Fibroblast of peridontal ligament (primary cell): ENCODE results near the gene LEF1.
"Not testable (repeated sequence)": the region's sequence is repeated elsewhere in the genome, so short reads cannot be mapped to it uniquely, and the experiment has no call there.

ENCODE experiments used
- DNase-seq: peaks from one replicate; pipeline ENCODE4 v3.0.0-alpha.2; 2010; ENCODE audit errors: extremely low read depth

The LEF1 gene

GRCh38 chr4:108034565-108034964 is 134.2 kb downstream of the LEF1 start:
- no peak for DNase-seq

GRCh38 chr4:108033348-108033747 is 135.4 kb downstream of the LEF1 start:
- no peak for DNase-seq

- no peak for DNase-seq
Measured at GRCh38 chr4:108031427-108032083, 137.2 kb downstream of the LEF1 start.

- DNase-seq, result peak; percentile 78
Measured at GRCh38 chr4:108030332-108030731, 138.4 kb downstream of the LEF1 start.

- DNase-seq, result no peak
Measured at GRCh38 chr4:108029731-108030130, 139.0 kb downstream of the LEF1 start.

GRCh38 chr4:108029016-108029720 is 139.6 kb downstream of the LEF1 start:
- DNase-seq, result no peak

GRCh38 chr4:108024878-108025165 is 143.9 kb downstream of the LEF1 start:
- no peak for DNase-seq

- no peak for DNase-seq
Measured at GRCh38 chr4:108024085-108024877, 144.5 kb downstream of the LEF1 start.

GRCh38 chr4:108018884-108019187 is 149.9 kb downstream of the LEF1 start:
- no peak for DNase-seq

GRCh38 chr4:108018040-108018883 is 150.5 kb downstream of the LEF1 start:
- peak; percentile 89 for DNase-seq

GRCh38 chr4:108013955-108014354 is 154.8 kb downstream of the LEF1 start:
- DNase-seq, result no peak

GRCh38 chr4:108013327-108013726 is 155.4 kb downstream of the LEF1 start:
- no peak for DNase-seq

GRCh38 chr4:108012382-108012781 is 156.3 kb downstream of the LEF1 start:
- DNase-seq, result not testable (repeated sequence)

GRCh38 chr4:108010167-108010566 is 158.6 kb downstream of the LEF1 start:
- DNase-seq, result peak; percentile 66

GRCh38 chr4:108008721-108009120 is 160.0 kb downstream of the LEF1 start:
- DNase-seq, result peak; percentile 60

GRCh38 chr4:108007984-108008383 is 160.7 kb downstream of the LEF1 start:
- no peak for DNase-seq

- peak; percentile 21 for DNase-seq
Measured at GRCh38 chr4:108006361-108006760, 162.4 kb downstream of the LEF1 start.

- no peak for DNase-seq
Measured at GRCh38 chr4:108005807-108006206, 162.9 kb downstream of the LEF1 start.

- no peak for DNase-seq
Measured at GRCh38 chr4:108004646-108005045, 164.1 kb downstream of the LEF1 start.

GRCh38 chr4:108003982-108004515 is 164.7 kb downstream of the LEF1 start:
- no peak for DNase-seq

- no peak for DNase-seq
Measured at GRCh38 chr4:108001540-108002135, 167.1 kb downstream of the LEF1 start.
